ENCODE measurements around the gene PROX2. TPM values are rescaled to one million over a fixed set of nuclear protein-coding genes. Genes with fewer than 3 reads are reported as not detected.

Gene PROX2
- not detected in 2 replicates for total RNA-seq

GRCh38 chr14:74875941-74876913, at the start of gene PROX2:
Gene PROX2 (minus strand): TSS chr14:74876145. CDS start chr14:74863834, 12,311 bp downstream.
- peak in 1 of 2 donors; percentile 21 for DNase-seq (ENCODE audit: low read depth in 2 of 2)

- DNase-seq (ENCODE audit: low read depth in 2 of 2), result no peak
These were observed 48.1 kb upstream of the PROX2 start for GRCh38 chr14:74924061-74924460.

DNA sequence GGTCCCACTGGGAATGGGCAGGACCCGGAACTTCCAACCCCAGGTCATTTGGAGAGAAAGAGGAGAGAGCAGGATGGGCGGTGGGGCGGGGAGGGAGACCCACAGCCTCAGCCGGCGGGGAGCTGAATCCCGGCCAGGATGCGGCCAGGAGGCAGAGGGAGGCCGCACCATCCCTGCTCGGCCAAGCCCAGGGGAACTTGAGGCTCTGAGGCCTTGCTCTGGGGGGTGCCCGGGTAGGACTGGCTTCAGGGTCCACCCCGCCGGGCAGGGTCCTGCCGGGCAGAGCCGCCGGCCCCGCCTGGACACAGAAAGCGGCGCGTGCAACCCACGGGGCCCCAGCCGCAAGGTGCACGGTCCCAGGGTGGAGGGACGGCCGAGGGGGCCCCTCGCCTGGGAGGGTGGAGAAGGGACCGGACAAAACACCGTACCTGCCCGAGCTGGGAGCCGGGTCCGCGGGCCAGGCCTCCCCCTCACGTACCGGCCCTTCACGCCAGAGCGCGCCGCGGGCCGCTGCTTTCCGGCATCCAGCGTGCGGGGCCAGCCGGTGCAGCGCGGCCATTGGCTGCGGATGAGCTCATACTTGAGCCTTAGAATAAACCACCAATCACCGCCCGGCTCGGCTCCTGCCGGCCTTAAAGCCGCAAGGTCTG, 46.9 kb upstream of the PROX2 start, which contains the start of gene RPS6KL1:
TSS of gene RPS6KL1 (minus strand) at position 509 of the 650 bp plus-strand sequence. CDS start 1,719 bp downstream, outside the sequence.
- peak; percentile 87 to 89 for DNase-seq (ENCODE audit: low read depth in 2 of 2)

- DNase-seq (ENCODE audit: low read depth in 2 of 2), result no peak
These were observed 46.2 kb upstream of the PROX2 start for GRCh38 chr14:74921987-74922751.

DNA sequence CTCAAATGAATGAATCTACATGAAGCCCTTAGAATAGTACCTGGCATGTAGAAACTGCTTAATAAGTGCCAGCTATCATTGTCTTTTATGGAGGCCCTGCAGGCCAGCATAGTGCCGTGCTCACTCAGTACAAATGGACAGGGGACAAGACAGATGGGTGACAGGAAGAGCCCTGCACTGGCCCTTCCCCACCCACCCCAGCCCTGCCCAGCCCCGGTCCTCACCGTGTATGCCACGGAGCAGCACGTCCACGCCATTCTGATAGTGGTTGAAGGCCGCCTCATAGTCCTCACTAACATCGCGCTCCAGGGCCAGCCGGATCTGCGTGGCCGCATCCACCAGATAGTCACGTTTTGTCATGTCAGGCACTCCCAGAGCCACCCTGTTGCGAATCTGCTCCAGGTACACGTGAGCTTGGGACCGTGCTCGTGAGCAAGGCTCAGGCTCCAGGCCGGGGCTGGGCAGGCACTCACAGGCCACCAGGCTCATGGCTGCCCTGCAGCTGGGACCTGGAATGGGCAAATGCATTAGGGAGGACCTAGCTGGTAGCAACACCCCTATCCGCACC, 45.2 kb upstream of the PROX2 start:
- DNase-seq (ENCODE audit: low read depth in 2 of 2), result no peak

DNA sequence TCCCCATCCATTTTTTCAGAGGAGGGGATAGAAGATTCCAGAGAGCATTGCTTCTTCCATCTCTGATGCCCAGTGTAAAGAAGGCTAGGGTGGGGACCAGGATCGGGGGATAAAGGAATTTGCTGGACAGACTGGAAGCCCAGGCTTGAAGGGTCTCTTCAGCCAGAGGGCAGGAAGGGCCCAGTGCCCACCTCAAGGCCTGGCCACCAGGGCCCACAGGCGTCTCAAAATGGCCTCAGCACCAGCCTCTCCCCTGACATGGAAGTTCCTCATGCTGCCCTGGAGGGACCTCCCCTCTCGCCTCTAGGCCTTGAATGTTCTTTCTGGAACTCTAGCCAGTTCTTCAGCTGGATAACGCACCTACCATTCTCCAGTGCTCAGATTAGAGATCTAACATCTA, 44.3 kb upstream of the PROX2 start:
- DNase-seq (ENCODE audit: low read depth in 2 of 2), result no peak

- peak in 1 of 2 donors; percentile 35 for DNase-seq (ENCODE audit: low read depth in 2 of 2)
These were observed 43.6 kb upstream of the PROX2 start for GRCh38 chr14:74919421-74920165.

GRCh38 chr14:74918380-74918779, 42.4 kb upstream of the PROX2 start:
- no peak for DNase-seq (ENCODE audit: low read depth in 2 of 2)

DNA sequence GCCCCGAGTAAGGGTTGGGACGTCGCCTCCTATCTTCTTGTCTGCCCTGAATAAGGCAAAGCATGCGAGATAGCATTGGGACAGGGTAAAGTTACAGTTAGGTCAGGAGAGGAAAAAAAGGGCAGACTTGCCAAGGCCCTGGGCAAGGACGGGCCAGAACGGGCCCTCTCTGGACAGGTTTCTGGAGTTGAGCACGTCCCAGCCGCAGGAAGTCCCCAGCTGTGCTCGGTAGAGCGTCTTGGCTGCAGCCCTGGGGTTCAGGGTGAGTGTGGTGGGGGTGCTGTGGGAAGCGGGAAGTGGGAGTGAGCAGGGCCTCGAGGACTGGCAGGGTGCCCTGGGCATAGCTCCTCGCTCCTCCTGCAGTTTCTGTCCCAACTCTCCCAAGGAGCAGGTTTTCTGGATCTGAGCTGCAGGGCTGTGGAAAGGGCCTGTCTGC, 41.7 kb upstream of the PROX2 start:
- peak in 1 of 2 donors; percentile 47 for DNase-seq (ENCODE audit: low read depth in 2 of 2)

DNA sequence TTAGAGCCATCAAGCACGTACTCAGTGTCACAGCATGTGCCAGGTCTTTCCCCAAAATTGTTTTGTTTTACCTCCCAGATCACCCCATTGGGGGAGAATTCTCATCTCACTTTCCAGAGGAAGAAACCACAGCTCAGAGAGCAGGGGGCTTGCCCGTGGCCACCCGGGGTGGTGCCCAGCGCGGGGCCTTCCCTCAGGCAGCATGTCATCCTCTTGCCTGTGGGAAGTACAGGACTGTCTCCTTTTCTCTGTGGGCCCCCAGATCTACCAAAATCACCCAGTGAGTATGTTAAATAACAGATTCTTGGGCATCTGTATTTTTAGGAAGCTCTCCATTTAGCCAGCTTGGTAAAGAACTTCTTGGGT, 41.2 kb upstream of the PROX2 start:
- no peak for DNase-seq (ENCODE audit: low read depth in 2 of 2)

GRCh38 chr14:74915826-74916225, 39.9 kb upstream of the PROX2 start:
- DNase-seq (ENCODE audit: low read depth in 2 of 2), result no peak

DNA sequence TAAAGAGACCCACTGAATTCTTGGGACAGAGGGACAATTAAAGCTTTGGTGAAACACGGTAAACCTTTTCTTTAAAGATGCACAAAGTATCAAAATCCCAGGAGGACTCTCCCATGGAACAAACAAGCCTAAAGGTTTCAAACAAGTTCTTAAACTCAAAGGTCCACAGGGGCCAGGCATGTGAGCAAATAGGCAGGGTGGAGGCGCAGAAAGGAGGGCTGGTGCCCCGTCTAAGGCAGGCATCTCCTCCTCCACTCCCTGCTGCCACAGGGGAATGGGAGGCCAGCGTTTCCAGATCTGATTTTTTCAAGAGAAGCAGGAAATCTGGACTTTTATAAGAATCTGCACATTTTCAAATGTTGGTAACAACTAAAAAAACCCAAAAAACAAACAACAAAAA, 39.5 kb upstream of the PROX2 start:
- DNase-seq (ENCODE audit: low read depth in 2 of 2), result no peak

- peak; percentile 80 to 81 for DNase-seq (ENCODE audit: low read depth in 2 of 2)
These were observed 38.1 kb upstream of the PROX2 start for GRCh38 chr14:74913986-74914573.

GRCh38 chr14:74913393-74913910, 37.5 kb upstream of the PROX2 start:
- DNase-seq (ENCODE audit: low read depth in 2 of 2), result no peak

DNA sequence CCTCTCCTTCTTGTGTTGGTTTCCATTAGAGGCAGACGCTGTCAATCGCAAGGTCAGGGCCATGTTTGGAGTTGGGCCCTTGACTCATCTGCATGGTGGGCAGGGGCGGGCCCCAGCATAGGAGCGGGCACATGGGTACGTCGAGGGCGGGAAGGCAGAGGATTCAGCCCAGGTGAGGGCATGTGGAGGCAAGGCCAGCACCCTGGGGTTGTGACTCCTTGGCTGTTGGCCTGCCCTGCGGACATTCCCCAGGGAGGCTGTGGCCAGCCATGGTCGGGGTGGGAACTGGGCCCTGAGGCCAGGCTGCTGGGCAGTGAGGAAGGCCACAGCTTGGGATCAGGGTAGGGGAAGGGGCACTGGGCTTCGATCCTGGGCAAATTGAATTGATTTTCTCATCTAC, 36.9 kb upstream of the PROX2 start:
- no peak for DNase-seq (ENCODE audit: low read depth in 2 of 2)

GRCh38 chr14:74912111-74912510, 36.2 kb upstream of the PROX2 start:
- no peak for DNase-seq (ENCODE audit: low read depth in 2 of 2)

DNA sequence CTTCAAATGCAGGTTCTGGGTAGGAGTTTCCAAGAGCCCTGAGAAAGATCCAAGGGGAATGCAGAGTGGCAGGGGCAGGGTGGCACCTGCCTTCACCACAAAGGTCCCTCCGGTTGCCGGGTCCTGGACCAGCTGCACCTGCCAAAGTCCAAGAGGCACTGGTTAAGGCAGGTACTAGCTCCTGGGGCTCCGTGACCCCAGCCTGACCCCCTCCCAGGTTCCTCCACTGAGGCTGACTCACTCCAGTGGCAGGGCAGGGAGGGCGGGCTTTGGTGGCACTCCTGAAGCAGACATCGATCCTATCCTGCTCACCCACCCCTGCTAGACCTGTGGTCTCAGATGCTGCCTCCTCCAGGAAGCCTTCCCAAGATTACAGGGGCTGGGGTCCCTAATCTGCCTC, 35.8 kb upstream of the PROX2 start:
- no peak for DNase-seq (ENCODE audit: low read depth in 2 of 2)

DNA sequence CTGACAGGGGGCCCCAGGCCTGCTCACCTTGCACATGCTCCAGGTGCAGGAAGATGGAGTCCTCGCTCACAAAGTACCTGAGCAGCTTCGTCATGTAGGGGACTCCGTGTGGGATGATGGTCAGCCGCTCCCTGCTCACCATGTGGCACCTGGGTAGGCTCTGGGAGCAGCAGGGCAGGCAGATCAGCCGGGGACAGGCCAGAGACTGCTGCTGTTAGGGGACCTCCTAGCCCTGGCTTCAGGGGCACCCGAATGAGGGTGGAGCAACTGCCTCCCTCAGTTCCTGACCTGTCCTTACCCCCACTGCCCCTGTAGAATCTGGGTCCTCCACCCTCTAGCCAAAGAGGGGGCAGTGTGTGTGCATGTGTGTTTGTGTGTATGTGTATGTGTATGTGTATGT, 35.3 kb upstream of the PROX2 start:
- no peak for DNase-seq (ENCODE audit: low read depth in 2 of 2)

GRCh38 chr14:74910556-74910955, 34.6 kb upstream of the PROX2 start:
- DNase-seq (ENCODE audit: low read depth in 2 of 2), result no peak

GRCh38 chr14:74909911-74910310, 34.0 kb upstream of the PROX2 start:
- no peak for DNase-seq (ENCODE audit: low read depth in 2 of 2)
